Stimulated activated naive B cell treated with anti-CD40 and anti-IgM and Interleukin-4, amounts not matched to agents 10 μg/mL and 1 μg/mL and 100 μg/mL, for 72 hours (primary cell): ENCODE data around the gene EFCC1.

Source experiments
- ATAC-seq, 2 donors: fragments of 150-1000 bp; cut with Tn5 transposase; replicated peaks; 2 replicates each; pipeline ENCODE4 v1.10.0; 2021; ENCODE audit warnings: moderate library complexity in 1 of 2
- DNase-seq: peaks from one replicate; pipeline ENCODE4 v3.0.0; 2021
- H3K27ac Mint-ChIP-seq: one replicate; pipeline ENCODE4 v1.8.0; 2022; ENCODE audit warnings: mild to moderate bottlenecking, mixed read lengths
- H3K27me3 Mint-ChIP-seq, 2 donors: one replicate each; pipeline ENCODE4 v1.8.0; 2022; ENCODE audit warnings: mixed read lengths in 2 of 2
- H3K36me3 Mint-ChIP-seq, 2 donors: one replicate each; pipeline ENCODE4 v1.8.0; 2022; ENCODE audit warnings: mixed read lengths in 2 of 2, mild to moderate bottlenecking in 1 of 2
- H3K4me1 Mint-ChIP-seq, 2 donors: one replicate each; pipeline ENCODE4 v1.8.0; 2022; ENCODE audit warnings: mixed read lengths in 2 of 2, mild to moderate bottlenecking in 1 of 2
- H3K4me3 Mint-ChIP-seq, 2 donors: one replicate each; pipeline ENCODE4 v1.8.0; 2022; ENCODE audit warnings: mild to moderate bottlenecking in 2 of 2, mixed read lengths in 2 of 2, moderate library complexity in 1 of 2
- H3K9me3 Mint-ChIP-seq, 2 donors: one replicate each; pipeline ENCODE4 v1.8.0; 2022; ENCODE audit warnings: mixed read lengths in 2 of 2, mild to moderate bottlenecking in 1 of 2

EFCC1 gene

GRCh38 chr3:128987302-128988100 lies 13.6 kb upstream of the EFCC1 start:
- no peak overlapping the region for H3K27ac Mint-ChIP-seq
- no peak overlapping the region for H3K4me3 Mint-ChIP-seq
- H3K27me3 Mint-ChIP-seq: no peaks in the 10 kb centered on the region
- DNase-seq (no peak), ATAC-seq (no peak)
- H3K36me3 Mint-ChIP-seq: no peaks in the 10 kb centered on the region
- H3K4me1 Mint-ChIP-seq: peaks cover 0 to 1% of the 10 kb centered on the region in 2 donors
- H3K9me3 Mint-ChIP-seq: no peaks in the 10 kb centered on the region

- Mint-ChIP-seq H3K4me3 (no peak overlapping the region), H3K4me1 (peaks cover under 1 to 3% of the 10 kb centered on the region in 2 donors), H3K27ac (no peak overlapping the region), H3K9me3 (no peaks in the 10 kb centered on the region), H3K27me3 (no peaks in the 10 kb centered on the region), H3K36me3 (no peaks in the 10 kb centered on the region)
- no peak for ATAC-seq
- no peak for DNase-seq
Measured at GRCh38 chr3:128988286-128988685, 12.8 kb upstream of the EFCC1 start.

GRCh38 chr3:128991355-128991895 lies 9.7 kb upstream of the EFCC1 start:
- H3K4me1 Mint-ChIP-seq: peaks cover 16 to 32% of the 10 kb centered on the region in 2 donors
- H3K27me3 Mint-ChIP-seq: peaks cover 0 to under 1% of the 10 kb centered on the region in 2 donors
- H3K4me3 Mint-ChIP-seq: no peak overlapping the region
- no peak for ATAC-seq
- no peaks in the 10 kb centered on the region for H3K36me3 Mint-ChIP-seq
- no peak for DNase-seq
- no peak overlapping the region for H3K27ac Mint-ChIP-seq
- no peaks in the 10 kb centered on the region for H3K9me3 Mint-ChIP-seq

- Mint-ChIP-seq H3K27me3 (peaks cover 8 to 11% of the 10 kb centered on the region in 2 donors), H3K4me3 (peak overlapping the region; percentile 80 to 82), H3K9me3 (no peaks in the 10 kb centered on the region), H3K27ac (peak overlapping the region; percentile 81), H3K36me3 (no peaks in the 10 kb centered on the region), H3K4me1 (peaks cover 20 to 36% of the 10 kb centered on the region in 2 donors)
- no peak for ATAC-seq
- no peak for DNase-seq
Measured at GRCh38 chr3:128992926-128993460, 8.1 kb upstream of the EFCC1 start.

GRCh38 chr3:128993461-128994172 lies 7.5 kb upstream of the EFCC1 start, which contains the start of gene CFAP92:
Gene CFAP92, minus strand, starts transcription at chr3:128994076. Its CDS starts 772 bp downstream, at chr3:128993304.
- H3K4me3 Mint-ChIP-seq: peak within 1 kb of the TSS; percentile 80 to 82
- H3K27ac Mint-ChIP-seq: peak within 1 kb of the TSS; percentile 81
- peaks cover 20 to 39% of the 10 kb centered on the region in 2 donors for H3K4me1 Mint-ChIP-seq
- no peaks in the 10 kb centered on the region for H3K36me3 Mint-ChIP-seq
- DNase-seq (peak; percentile 82), ATAC-seq (peak; percentile 97 to 98)
- no peaks in the 10 kb centered on the region for H3K9me3 Mint-ChIP-seq
- peaks cover 10 to 17% of the 10 kb centered on the region in 2 donors for H3K27me3 Mint-ChIP-seq

DNA sequence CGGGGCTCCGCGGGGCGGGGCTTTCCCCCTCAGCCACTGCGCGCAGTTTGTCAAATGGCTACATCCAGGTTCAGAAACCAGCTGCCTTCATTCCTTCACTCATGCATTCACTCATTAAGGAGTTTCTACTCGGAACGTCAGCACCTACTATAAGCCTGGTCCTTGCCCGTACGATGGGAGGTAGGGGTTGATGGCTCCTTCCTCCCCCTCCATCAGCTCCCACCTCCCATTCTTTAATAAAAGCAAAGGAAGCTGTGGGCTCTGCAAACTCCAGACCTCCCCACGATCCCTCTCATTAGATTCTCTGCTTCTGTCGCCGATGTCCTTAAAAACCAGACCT lies 7.0 kb upstream of the EFCC1 start:
- H3K36me3 Mint-ChIP-seq: no peaks in the 10 kb centered on the region
- peak overlapping the region; percentile 43 for H3K27ac Mint-ChIP-seq
- no peak for DNase-seq
- no peaks in the 10 kb centered on the region for H3K9me3 Mint-ChIP-seq
- H3K27me3 Mint-ChIP-seq: peaks cover 13 to 23% of the 10 kb centered on the region in 2 donors
- peaks cover 20 to 44% of the 10 kb centered on the region in 2 donors for H3K4me1 Mint-ChIP-seq
- peak overlapping the region; percentile 78 to 82 for H3K4me3 Mint-ChIP-seq
- ATAC-seq: no peak

DNA sequence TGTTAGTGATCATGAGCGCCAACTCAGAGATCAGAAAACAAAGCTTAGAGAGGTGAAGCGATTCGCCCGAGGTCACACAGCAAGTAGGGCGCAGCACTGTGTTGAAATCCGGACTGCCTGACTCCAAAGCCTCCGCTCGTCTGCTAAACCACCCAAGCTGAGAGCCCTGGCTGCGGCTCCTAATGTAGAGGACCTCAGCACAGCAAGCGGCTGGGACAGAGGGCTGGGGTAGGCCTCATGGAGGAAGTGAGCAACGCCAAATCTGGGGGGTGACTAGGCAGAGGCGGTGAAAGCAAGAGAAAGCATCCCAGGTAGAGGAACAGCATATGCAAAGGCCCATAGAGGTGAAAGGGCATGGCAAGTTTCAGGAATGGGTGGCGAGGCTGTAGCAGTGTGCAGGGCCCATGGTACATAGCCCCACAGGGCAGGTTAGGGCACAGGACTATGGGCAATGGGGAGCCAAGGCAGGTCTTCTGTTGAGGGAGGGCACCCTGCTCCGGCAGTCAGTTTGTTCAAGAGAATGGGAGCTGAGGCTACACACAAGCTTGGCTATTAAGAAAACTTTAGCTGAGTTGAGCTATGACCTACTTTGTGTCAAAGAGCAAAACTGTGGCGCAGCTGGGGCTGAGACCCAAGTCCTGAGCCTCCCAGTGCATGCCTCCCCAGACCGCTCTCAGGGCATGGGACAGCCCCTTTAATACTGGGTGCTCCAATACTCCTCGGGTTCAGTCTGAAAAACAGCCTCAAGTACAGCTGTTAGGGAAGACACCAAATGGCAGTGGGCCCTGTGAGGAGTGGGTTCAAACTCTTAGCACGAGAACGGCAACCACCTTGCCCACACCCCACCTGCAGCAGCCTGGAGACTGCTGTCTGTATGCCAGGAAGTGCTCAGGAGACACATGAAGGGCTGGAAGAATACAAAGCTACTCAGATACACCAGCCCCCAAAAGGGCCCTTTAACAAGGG lies 6.2 kb upstream of the EFCC1 start:
- no peaks in the 10 kb centered on the region for H3K9me3 Mint-ChIP-seq
- H3K27ac Mint-ChIP-seq: peak overlapping the region; percentile 43
- peaks cover 15 to 27% of the 10 kb centered on the region in 2 donors for H3K27me3 Mint-ChIP-seq
- ATAC-seq (no peak), DNase-seq (no peak)
- H3K4me1 Mint-ChIP-seq: peaks cover 20 to 45% of the 10 kb centered on the region in 2 donors
- no peaks in the 10 kb centered on the region for H3K36me3 Mint-ChIP-seq
- H3K4me3 Mint-ChIP-seq: peak overlapping the region; percentile 78 to 82

GRCh38 chr3:128995737-128996136 lies 5.4 kb upstream of the EFCC1 start:
- Mint-ChIP-seq H3K27ac (no peak overlapping the region), H3K36me3 (no peaks in the 10 kb centered on the region)
- no peak for ATAC-seq

DNA sequence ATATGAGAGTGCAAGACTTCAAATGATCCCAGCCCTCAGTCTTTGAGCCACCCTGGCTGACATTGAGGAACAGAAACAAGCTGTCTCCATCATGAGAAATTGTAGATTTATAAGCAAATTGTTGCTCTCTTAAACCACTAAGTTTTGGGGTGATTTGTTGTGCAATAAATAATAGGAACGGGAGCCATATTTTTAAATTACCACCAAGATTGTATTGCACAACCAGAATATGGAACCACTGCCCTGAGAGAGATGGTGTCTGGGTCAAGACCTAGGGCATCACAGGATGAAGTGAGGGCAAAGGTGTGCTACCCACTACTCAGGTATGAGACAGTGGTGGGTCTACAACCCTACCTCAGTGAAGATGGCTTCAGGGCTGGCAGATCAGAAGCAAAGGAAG lies 4.9 kb upstream of the EFCC1 start:
- Mint-ChIP-seq H3K9me3 (no peaks in the 10 kb centered on the region), H3K27ac (no peak overlapping the region), H3K4me1 (peaks cover 20 to 50% of the 10 kb centered on the region in 2 donors), H3K27me3 (peaks cover 24 to 40% of the 10 kb centered on the region in 2 donors), H3K4me3 (no peak overlapping the region), H3K36me3 (no peaks in the 10 kb centered on the region)
- ATAC-seq: no peak
- no peak for DNase-seq

More at GRCh38 chr3:128995737-128996136, 5.4 kb upstream of the EFCC1 start:
- Mint-ChIP-seq H3K4me1 (peaks cover 20 to 45% of the 10 kb centered on the region in 2 donors), H3K4me3 (no peak overlapping the region), H3K27me3 (peaks cover 21 to 36% of the 10 kb centered on the region in 2 donors), H3K9me3 (no peaks in the 10 kb centered on the region)
- no peak for DNase-seq

DNA sequence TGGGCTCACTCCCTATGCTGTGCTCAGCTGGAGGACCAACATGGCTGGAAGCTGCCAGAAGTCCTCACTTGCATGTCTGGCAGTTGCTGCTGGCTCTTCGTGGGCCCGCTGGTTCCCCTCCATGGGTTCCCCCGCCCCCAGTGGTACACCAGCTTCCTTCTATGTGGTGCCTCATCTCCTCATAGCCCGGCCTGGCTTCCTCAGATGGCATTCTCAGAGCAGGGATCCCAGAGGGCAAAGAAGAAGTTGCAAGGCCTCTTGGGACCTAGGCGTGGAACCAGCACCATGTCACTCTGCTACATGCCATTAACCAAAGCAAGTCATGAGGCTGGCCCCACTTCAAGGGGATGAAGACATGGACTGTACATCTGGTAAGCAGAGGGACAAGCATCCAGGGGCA lies 4.4 kb upstream of the EFCC1 start:
- Mint-ChIP-seq H3K27ac (no peak overlapping the region), H3K9me3 (no peaks in the 10 kb centered on the region)
- no peak for DNase-seq

GRCh38 chr3:128997486-128998133 lies 3.5 kb upstream of the EFCC1 start:
- Mint-ChIP-seq H3K9me3 (no peaks in the 10 kb centered on the region), H3K4me1 (peaks cover 26 to 58% of the 10 kb centered on the region in 2 donors), H3K27me3 (peaks cover 31 to 48% of the 10 kb centered on the region in 2 donors), H3K27ac (no peak overlapping the region), H3K4me3 (no peak overlapping the region), H3K36me3 (peaks cover 0 to 3% of the 10 kb centered on the region in 2 donors)
- ATAC-seq: no peak
- no peak for DNase-seq

More for the DNA sequence above, 4.4 kb upstream of the EFCC1 start:
- peaks cover 24 to 40% of the 10 kb centered on the region in 2 donors for H3K27me3 Mint-ChIP-seq
- no peaks in the 10 kb centered on the region for H3K36me3 Mint-ChIP-seq
- peak in 1 of 2 donors; percentile 11 for ATAC-seq
- H3K4me1 Mint-ChIP-seq: peaks cover 20 to 50% of the 10 kb centered on the region in 2 donors
- H3K4me3 Mint-ChIP-seq: no peak overlapping the region

GRCh38 chr3:128998561-128998960 lies 2.5 kb upstream of the EFCC1 start:
- H3K9me3 Mint-ChIP-seq: no peaks in the 10 kb centered on the region
- ATAC-seq (no peak), DNase-seq (no peak)
- H3K4me3 Mint-ChIP-seq: no peak overlapping the region
- H3K4me1 Mint-ChIP-seq: peaks cover 30 to 61% of the 10 kb centered on the region in 2 donors
- H3K36me3 Mint-ChIP-seq: peaks cover 0 to 6% of the 10 kb centered on the region in 2 donors
- H3K27me3 Mint-ChIP-seq: peaks cover 41 to 57% of the 10 kb centered on the region in 2 donors
- H3K27ac Mint-ChIP-seq: no peak overlapping the region

- no peak for DNase-seq
- no peak for ATAC-seq
- peaks cover 43 to 62% of the 10 kb centered on the region in 2 donors for H3K27me3 Mint-ChIP-seq
- no peak overlapping the region for H3K4me3 Mint-ChIP-seq
- H3K9me3 Mint-ChIP-seq: no peaks in the 10 kb centered on the region
- peaks cover 30 to 56% of the 10 kb centered on the region in 2 donors for H3K4me1 Mint-ChIP-seq
- no peak overlapping the region for H3K27ac Mint-ChIP-seq
- peaks cover 0 to 6% of the 10 kb centered on the region in 2 donors for H3K36me3 Mint-ChIP-seq
Measured at GRCh38 chr3:128999102-128999501, 2.0 kb upstream of the EFCC1 start.
